GM19023 (cell line): Measurements from ENCODE around the gene SCAP.
"Not testable (repeated sequence)": the region's sequence is repeated elsewhere in the genome, so short reads cannot be mapped to it uniquely, and the experiment has no call there.

ENCODE experiments used
- ATAC-seq: cut with Tn5 transposase; IDR thresholded peaks from one replicate; pipeline ENCODE4 v1.9.1; 2021; ENCODE audit warnings: mild to moderate bottlenecking, moderate library complexity; ENCODE audit not compliant: unreplicated experiment

The SCAP gene

GRCh38 chr3:47475570-47476329 lies at the start of gene SCAP:
SCAP (minus strand) TSS chr3:47475941; CDS start chr3:47442993, 32,948 bp downstream.
- peak; percentile 90 for ATAC-seq

- ATAC-seq, result no peak
Observed at GRCh38 chr3:47523310-47524073, 47.8 kb upstream of the SCAP start.

DNA sequence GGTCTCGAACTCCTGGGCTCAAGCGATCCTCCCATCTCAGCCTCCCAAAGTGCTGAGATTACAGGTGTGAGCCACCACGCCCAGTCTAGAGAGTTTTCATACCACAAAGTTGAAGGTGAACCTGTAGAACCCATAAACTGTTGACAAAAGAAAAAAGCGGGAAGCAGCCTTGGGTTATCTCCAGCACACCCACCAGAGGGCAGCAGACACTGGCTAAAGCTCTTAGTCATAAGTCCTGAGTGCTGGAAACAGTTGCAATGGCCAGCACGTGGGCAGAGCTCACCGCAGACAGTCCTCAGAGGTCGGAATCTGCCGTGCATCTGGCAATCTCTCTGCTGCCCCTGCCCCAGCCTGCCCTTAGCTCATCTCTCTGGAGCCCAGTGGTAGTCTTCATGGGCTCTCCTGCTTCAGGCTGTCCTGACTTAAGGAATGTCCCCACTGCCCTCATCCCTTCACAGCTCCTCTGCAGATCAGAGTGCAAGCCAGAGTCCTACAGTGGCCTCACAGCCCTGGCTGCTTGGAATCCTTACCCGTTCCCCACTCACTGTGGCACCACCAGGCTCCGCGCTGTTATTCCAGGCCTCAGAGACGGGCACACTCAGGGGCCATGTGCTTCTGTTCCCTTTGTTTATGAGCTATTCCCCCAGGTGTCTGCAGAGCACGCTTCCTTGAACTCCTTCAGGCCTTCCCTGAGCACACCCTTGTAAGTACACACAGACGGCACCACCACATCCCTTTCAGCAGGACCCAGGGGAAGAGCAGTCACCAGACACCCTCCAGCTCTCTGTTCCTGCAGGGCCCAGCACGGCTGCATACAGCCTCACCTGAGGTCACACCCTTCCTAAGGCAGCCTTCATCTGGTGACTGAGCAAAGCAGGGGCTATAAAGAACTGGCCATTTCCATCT lies 46.6 kb upstream of the SCAP start:
- peak; percentile 85 for ATAC-seq

GRCh38 chr3:47520756-47521155 lies 45.0 kb upstream of the SCAP start:
- ATAC-seq, result no peak

DNA sequence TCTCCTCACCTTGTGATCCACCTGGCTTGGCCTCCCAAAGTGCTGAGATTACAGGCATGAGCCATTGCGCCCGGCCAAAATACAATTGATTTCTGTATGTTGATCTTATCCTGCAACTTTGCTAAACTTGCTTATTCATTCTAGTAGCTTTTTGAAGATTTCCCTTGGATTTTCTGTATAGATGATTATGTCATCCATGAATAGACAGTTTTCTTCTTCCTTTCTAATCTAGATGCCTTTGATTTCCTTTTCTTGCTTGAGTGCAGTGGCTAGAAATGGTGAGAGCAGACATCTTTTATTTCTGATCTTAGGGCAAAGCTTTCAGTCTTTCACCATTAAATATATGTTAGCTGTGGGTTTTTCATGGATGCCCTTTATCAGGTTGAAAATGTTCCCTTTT lies 42.2 kb upstream of the SCAP start:
- no peak for ATAC-seq

- no peak for ATAC-seq
Observed at GRCh38 chr3:47515864-47516319, 40.2 kb upstream of the SCAP start.

GRCh38 chr3:47515100-47515499 lies 39.4 kb upstream of the SCAP start:
- no peak for ATAC-seq

GRCh38 chr3:47513125-47513929 lies 37.6 kb upstream of the SCAP start, which contains the start of gene ELP6:
ELP6 (minus strand) TSS chr3:47513712; CDS start chr3:47513590, 122 bp downstream.
- peak; percentile 95 for ATAC-seq

GRCh38 chr3:47512416-47513124 lies 36.8 kb upstream of the SCAP start:
- peak; percentile 26 for ATAC-seq

GRCh38 chr3:47505267-47505666 lies 29.5 kb upstream of the SCAP start:
- not testable (repeated sequence) for ATAC-seq

GRCh38 chr3:47504113-47504512 lies 28.4 kb upstream of the SCAP start:
- ATAC-seq, result no peak

GRCh38 chr3:47503033-47503432 lies 27.3 kb upstream of the SCAP start:
- ATAC-seq, result no peak

GRCh38 chr3:47496892-47497291 lies 21.2 kb upstream of the SCAP start:
- no peak for ATAC-seq

DNA sequence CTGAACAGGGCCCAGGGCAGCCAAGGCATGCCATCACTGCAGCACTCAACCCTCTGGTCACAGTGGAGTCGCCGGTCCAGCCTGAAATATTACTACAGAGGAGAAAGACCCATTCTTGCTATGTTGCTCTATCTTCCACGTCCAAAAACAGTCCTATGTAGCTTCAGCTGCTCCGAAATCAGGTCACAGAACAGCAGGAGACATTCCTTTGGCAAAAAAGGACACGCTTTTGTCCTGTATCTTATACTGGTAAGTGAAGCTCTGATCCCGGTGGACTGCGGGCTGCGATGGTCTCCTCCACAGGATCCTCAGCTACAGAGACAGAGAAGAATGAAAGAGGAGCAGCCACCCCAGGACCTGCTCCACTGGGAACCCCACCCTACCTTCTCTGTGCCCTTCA lies 20.1 kb upstream of the SCAP start:
- ATAC-seq, result no peak

GRCh38 chr3:47495111-47495510 lies 19.4 kb upstream of the SCAP start:
- no peak for ATAC-seq

DNA sequence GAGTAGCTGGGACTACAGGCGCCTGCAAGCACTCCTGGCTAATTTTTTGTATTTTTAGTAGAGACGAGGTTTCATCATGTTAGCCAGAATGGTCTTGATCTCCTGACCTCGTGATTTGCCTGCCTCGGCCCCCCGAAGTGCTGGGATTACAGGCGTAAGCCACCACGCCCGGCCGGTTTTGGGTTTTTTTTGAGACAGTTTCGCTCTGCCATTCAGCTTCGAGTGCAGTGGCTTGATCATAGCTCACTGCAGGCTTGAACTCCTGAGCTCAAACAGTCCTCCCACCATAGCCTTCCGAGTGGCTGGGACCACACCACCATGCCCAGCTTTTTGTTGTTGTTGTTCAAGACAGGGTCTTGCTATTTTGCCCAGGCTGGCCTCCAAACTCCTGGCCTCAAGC lies 16.0 kb upstream of the SCAP start:
- ATAC-seq, result no peak

DNA sequence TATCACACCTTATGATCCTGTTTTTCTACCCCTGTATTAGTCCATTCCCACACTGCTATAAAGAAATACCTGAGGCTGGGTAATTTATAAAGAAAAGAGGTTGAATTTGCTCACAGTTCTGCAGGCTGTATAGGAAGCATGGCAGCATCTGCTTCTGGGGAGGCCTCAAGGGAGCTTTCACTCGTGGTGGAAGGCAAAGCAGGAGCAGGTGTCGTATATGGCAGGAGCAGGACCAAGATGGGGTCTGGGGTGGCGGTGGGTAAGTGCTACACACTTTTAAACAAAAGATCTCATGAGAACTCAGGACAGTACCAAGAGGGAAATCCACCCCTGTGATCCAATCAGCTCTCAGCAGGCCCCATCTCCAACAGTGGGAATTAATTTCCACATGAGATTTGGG lies 15.4 kb upstream of the SCAP start:
- no peak for ATAC-seq

GRCh38 chr3:47487265-47487664 lies 11.5 kb upstream of the SCAP start:
- no peak for ATAC-seq

DNA sequence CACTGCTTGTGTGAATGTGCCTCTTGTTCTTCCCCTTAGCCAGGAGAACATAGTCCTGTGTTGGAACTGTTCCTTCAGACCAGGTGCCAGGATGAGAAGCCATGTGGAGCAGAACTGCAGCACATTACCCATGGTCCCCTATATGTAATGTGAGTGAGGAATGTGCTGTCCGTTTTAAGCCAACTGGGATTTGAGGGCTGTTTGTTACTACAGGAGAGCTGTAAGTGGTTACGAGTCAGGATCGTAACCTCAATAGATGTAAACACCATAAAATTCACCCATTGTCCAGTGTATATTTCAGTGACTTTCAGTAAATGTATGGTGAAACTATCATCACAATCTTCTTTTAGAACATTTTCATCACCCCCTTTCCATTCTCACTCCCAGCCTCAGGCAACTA lies 10.1 kb upstream of the SCAP start:
- no peak for ATAC-seq

GRCh38 chr3:47482366-47482765 lies 6.6 kb upstream of the SCAP start:
- ATAC-seq, result no peak
